Testis (tissue), 2 donors: ENCODE results near the gene RALGAPA1.

ENCODE experiments used
- POLR2A ChIP-seq: fragments of 450-650 bp; IDR thresholded peaks from one replicate; pipeline ENCODE4 v1.6.1; 2017; ENCODE audit warnings: antibody characterized with exemption, mild to moderate bottlenecking, moderate library complexity
- TF ChIP-seq, protein P1 (sequence below), 3 experiments: fragments of 450-650 bp in 2 of 3; fragments of 200-600 bp in 1 of 3; sonication (generic) in 1 of 3; IDR thresholded peaks; one replicate each; pipeline ENCODE4 v1.5.1; 2016 to 2019; ENCODE audit warnings: antibody characterized with exemption in 3 of 3, mild to moderate bottlenecking in 2 of 3, moderate library complexity in 1 of 3

DNA sequence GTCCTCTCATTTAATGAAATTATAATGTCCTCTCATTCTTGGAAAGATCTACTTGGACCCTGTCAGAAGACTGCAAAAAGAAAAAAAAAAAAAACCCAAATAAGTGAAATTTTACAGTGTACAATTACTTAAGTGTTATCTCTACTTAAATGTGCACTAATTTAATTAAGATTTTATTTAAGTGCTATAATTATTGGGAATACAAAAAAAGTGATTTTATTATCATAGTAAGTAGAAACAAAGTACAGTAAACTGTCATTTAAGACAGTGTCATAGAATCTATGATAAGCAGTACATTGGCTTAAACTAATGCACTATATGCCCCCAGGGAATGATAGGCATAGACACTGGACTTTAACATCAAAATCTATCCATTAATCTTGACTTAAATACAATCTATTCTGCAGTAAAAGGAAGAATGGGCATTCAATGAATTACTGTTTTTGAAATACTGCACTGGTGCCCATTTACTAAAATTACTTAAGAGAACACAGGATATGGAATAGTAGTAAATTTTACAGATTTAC is 251.8 kb downstream of the RALGAPA1 start:
- TF ChIP-seq, protein P1, sequence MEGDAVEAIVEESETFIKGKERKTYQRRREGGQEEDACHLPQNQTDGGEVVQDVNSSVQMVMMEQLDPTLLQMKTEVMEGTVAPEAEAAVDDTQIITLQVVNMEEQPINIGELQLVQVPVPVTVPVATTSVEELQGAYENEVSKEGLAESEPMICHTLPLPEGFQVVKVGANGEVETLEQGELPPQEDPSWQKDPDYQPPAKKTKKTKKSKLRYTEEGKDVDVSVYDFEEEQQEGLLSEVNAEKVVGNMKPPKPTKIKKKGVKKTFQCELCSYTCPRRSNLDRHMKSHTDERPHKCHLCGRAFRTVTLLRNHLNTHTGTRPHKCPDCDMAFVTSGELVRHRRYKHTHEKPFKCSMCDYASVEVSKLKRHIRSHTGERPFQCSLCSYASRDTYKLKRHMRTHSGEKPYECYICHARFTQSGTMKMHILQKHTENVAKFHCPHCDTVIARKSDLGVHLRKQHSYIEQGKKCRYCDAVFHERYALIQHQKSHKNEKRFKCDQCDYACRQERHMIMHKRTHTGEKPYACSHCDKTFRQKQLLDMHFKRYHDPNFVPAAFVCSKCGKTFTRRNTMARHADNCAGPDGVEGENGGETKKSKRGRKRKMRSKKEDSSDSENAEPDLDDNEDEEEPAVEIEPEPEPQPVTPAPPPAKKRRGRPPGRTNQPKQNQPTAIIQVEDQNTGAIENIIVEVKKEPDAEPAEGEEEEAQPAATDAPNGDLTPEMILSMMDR (IDR thresholded peaks at IDR 0.05): no peak
- no peak for TF ChIP-seq POLR2A
